ENCODE measurements around the gene DBP. TPM values are rescaled to one million over a fixed set of nuclear protein-coding genes. Genes with fewer than 3 reads are reported as not detected.
A peak's percentile ranks its signal among the peaks of the same experiment; 100 is the strongest.

The DBP gene
- total and polyA plus RNA-seq, 2 of the 13 experiments (the other 11 are each of a cell fraction or from before 2014, with no cell fraction given) = 1.7 to 5.8 TPM

DNA sequence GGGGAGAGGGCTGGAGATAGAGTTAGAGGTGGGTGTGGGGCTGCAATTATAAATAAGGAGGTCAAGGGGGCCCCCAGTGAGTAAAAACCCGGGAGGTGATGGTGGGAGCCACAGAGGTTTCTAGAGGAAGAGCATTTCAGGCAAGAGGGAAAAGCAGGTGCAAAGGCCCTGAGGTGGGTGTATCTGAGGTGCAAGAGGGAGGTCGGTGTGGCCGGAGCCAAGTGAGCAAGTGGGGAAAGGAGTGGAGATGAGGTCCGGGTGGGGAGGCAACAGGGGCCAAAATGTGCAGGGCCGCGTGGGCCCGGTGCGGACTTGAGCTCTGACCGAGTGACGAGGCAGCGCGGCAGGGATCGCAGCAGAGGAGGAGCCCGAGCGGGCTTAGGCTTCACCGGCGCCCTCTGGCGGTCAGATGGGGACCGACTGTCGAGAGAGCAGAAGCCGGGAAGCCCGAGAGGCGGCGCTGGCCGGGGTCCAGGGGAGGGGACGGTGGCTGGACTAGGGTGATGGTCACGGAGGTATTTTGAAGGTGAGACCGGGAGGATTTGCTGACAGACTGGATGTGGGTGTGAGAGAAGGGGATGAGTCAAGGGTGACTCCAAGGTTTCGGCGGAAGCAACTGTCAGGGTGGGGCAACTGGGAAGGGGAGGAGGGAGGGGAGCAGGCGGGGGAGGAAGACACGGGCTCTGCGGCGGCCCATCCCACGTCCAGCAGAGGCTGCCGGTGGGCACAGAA lies 48.3 kb downstream of the DBP start (continued):
- TF ChIP-seq ZNF768 (CRISPR knock-in tag; IDR thresholded peaks at IDR 0.05) (peak; percentile 61; the same call in 1 of the 2 replicates), THAP11 (CRISPR knock-in tag; IDR thresholded peaks at IDR 0.05) (peak; percentile 51; the same call in 1 of the 2 replicates), ZNF891 (CRISPR knock-in tag; IDR thresholded peaks at IDR 0.05) (peak; percentile 48; the same call in 1 of the 2 replicates), MAZ (IDR thresholded peaks at IDR 0.05; ENCODE audit: borderline replicate concordance, low read depth, low read length) (no peak), MAZ (CRISPR knock-in tag; IDR thresholded peaks at IDR 0.05; ENCODE audit: low read depth) (peak; percentile 64; the same call in 1 of the 2 replicates), SP4 (CRISPR knock-in tag; IDR thresholded peaks at IDR 0.05) (peak; percentile 76), TCF12 (IDR thresholded peaks at IDR 0.05) (no peak), TCF12 (CRISPR knock-in tag; IDR thresholded peaks at IDR 0.05) (no peak), KLF12 (CRISPR knock-in tag; IDR thresholded peaks at IDR 0.05; ENCODE audit: borderline replicate concordance) (0 out of 2 replicates have a peak, but pooled peaks have one; percentile 37), MTA1 (CRISPR knock-in tag; IDR thresholded peaks at IDR 0.05; ENCODE audit: borderline replicate concordance) (no peak), XRCC5 (optimal IDR thresholded peaks at IDR 0.05; ENCODE audit: low read length) (peak; percentile 84), MYNN (CRISPR knock-in tag; IDR thresholded peaks at IDR 0.05; ENCODE audit: low read depth) (no peak), SAP130 (CRISPR knock-in tag; IDR thresholded peaks at IDR 0.05; ENCODE audit: low read depth) (0 out of 2 replicates have a peak, but pooled peaks have one; percentile 32), ZNF766 (CRISPR knock-in tag; IDR thresholded peaks at IDR 0.05; ENCODE audit: borderline replicate concordance) (0 out of 2 replicates have a peak, but pooled peaks have one; percentile 52), ZNF724P (CRISPR knock-in tag; IDR thresholded peaks at IDR 0.05; ENCODE audit: borderline replicate concordance) (no peak), HDAC2 (CRISPR knock-in tag; IDR thresholded peaks at IDR 0.05) (peak; percentile 38; the same call in 1 of the 2 replicates), ETV5 (CRISPR knock-in tag; IDR thresholded peaks at IDR 0.05; ENCODE audit: borderline replicate concordance) (peak; percentile 14; the same call in 1 of the 2 replicates), ZNF225 (CRISPR knock-in tag; IDR thresholded peaks at IDR 0.05) (0 out of 2 replicates have a peak, but pooled peaks have one; percentile 16), CBFB (CRISPR knock-in tag; IDR thresholded peaks at IDR 0.05) (peak; percentile 67; the same call in 1 of the 2 replicates), ZNF335 (CRISPR knock-in tag; IDR thresholded peaks at IDR 0.05) (0 out of 2 replicates have a peak, but pooled peaks have one; percentile 15), PCBP1 (IDR thresholded peaks at IDR 0.05; ENCODE audit: borderline replicate concordance, low read depth, low read length) (peak; percentile 79; the same call in 1 of the 2 replicates)
- TF ChIP-seq, protein P1, sequence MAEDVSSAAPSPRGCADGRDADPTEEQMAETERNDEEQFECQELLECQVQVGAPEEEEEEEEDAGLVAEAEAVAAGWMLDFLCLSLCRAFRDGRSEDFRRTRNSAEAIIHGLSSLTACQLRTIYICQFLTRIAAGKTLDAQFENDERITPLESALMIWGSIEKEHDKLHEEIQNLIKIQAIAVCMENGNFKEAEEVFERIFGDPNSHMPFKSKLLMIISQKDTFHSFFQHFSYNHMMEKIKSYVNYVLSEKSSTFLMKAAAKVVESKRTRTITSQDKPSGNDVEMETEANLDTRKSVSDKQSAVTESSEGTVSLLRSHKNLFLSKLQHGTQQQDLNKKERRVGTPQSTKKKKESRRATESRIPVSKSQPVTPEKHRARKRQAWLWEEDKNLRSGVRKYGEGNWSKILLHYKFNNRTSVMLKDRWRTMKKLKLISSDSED (CRISPR knock-in tag; IDR thresholded peaks at IDR 0.05) = no peak
- TF ChIP-seq, protein P2, sequence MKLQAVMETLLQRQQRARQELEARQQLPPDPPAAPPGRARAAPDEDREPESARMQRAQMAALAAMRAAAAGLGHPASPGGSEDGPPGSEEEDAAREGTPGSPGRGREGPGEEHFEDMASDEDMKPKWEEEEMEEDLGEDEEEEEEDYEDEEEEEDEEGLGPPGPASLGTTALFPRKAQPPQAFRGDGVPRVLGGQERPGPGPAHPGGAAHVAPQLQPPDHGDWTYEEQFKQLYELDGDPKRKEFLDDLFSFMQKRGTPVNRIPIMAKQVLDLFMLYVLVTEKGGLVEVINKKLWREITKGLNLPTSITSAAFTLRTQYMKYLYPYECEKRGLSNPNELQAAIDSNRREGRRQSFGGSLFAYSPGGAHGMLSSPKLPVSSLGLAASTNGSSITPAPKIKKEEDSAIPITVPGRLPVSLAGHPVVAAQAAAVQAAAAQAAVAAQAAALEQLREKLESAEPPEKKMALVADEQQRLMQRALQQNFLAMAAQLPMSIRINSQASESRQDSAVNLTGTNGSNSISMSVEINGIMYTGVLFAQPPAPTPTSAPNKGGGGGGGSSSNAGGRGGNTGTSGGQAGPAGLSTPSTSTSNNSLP (IDR thresholded peaks at IDR 0.05; ENCODE audit: low read depth, low read length) = no peak
- TF ChIP-seq, protein P3, sequence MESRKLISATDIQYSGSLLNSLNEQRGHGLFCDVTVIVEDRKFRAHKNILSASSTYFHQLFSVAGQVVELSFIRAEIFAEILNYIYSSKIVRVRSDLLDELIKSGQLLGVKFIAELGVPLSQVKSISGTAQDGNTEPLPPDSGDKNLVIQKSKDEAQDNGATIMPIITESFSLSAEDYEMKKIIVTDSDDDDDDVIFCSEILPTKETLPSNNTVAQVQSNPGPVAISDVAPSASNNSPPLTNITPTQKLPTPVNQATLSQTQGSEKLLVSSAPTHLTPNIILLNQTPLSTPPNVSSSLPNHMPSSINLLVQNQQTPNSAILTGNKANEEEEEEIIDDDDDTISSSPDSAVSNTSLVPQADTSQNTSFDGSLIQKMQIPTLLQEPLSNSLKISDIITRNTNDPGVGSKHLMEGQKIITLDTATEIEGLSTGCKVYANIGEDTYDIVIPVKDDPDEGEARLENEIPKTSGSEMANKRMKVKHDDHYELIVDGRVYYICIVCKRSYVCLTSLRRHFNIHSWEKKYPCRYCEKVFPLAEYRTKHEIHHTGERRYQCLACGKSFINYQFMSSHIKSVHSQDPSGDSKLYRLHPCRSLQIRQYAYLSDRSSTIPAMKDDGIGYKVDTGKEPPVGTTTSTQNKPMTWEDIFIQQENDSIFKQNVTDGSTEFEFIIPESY (CRISPR knock-in tag; IDR thresholded peaks at IDR 0.05) = peak; percentile 33; the same call in 1 of the 2 replicates
- TF ChIP-seq, protein P4, sequence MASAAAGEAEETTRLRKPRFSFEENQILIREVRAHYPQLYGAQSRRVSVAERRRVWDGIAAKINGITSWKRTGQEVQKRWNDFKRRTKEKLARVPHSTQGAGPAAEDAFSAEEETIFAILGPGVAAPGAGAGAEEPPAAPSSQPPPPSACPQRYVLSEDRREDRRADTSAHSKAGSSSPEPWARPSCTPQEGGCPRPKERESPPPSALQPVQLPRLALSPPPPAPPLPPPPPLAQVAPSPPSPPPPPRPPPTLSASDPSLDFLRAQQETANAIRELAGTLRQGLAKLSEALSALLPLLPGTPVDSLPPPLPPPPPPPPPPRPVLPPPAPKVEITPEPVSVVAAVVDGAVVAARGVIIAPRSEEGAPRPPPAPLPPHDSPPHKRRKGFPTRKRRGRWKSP (CRISPR knock-in tag; IDR thresholded peaks at IDR 0.05) = 0 out of 2 replicates have a peak, but pooled peaks have one; percentile 32

Measured in HepG2 (cell line).